HFF-Myc (cell line): ENCODE data around the gene KLHL33.

ENCODE experiments used
- DNase-seq: peaks from one replicate; pipeline ENCODE4 v3.0.0-alpha.2; 2011; ENCODE audit warnings: low read depth; ENCODE audit errors: extremely low read depth
- H3K4me3 ChIP-seq: replicated peaks from 2 replicates; pipeline ENCODE4 v1.5.1; 2011; ENCODE audit warnings: low read depth, mild to moderate bottlenecking, control low read depth, low read length
- TF ChIP-seq, protein P1 (sequence below): IDR thresholded peaks from 2 replicates; pipeline ENCODE4 v1.5.1; 2012; ENCODE audit warnings: mild to moderate bottlenecking, low read depth, low read length, control low read depth; ENCODE audit errors: missing control alignments

Gene KLHL33

GRCh38 chr14:20421267-20421666, 14.7 kb downstream of the KLHL33 start:
- TF ChIP-seq, protein P1, sequence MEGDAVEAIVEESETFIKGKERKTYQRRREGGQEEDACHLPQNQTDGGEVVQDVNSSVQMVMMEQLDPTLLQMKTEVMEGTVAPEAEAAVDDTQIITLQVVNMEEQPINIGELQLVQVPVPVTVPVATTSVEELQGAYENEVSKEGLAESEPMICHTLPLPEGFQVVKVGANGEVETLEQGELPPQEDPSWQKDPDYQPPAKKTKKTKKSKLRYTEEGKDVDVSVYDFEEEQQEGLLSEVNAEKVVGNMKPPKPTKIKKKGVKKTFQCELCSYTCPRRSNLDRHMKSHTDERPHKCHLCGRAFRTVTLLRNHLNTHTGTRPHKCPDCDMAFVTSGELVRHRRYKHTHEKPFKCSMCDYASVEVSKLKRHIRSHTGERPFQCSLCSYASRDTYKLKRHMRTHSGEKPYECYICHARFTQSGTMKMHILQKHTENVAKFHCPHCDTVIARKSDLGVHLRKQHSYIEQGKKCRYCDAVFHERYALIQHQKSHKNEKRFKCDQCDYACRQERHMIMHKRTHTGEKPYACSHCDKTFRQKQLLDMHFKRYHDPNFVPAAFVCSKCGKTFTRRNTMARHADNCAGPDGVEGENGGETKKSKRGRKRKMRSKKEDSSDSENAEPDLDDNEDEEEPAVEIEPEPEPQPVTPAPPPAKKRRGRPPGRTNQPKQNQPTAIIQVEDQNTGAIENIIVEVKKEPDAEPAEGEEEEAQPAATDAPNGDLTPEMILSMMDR: no peak
- no peak for DNase-seq

DNA sequence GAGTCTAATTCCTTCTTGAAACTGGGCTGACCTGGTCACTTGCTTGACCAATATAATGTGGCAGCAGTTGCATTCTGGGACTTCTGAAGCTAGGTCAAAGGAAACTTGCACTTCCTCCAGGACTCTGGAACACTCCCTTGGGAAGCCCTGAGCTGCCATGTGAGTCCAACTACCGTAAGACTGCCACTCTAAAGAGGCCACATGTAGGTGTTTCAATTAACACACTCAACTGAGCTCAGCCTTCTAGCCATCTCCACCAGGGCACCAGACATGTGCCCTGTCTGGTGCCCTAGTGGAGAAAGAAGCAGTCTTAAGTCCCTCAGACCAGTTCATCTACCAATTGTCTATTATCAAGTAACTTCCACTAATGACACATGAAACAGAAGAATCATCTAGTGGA, 16.5 kb downstream of the KLHL33 start:
- DNase-seq: no peak
- H3K4me3 ChIP-seq: no peak overlapping the region
- TF ChIP-seq, protein P1: no peak

More at GRCh38 chr14:20421267-20421666, 14.7 kb downstream of the KLHL33 start:
- H3K4me3 ChIP-seq: no peak overlapping the region

DNA sequence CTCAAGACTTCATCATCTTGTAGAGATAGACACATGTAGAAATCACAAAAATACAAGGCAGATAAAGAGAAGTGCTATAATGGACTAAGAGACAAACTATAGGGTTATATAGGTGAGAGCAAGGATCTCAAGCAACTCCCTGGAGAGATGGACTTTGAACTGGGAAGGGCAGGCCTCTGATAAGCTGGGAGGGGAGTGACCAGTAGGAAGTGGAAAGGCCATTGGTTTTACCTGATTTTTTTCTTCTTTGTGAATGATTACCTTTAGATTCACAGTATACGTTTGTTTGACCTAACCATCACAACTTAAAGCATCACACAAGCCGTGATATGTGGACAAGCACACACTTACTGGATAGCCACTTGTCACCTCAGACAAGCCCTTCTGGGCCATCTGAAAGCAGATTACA, 17.5 kb downstream of the KLHL33 start:
- no peak for DNase-seq
- TF ChIP-seq, protein P1: no peak

GRCh38 chr14:20417250-20418186, 18.4 kb downstream of the KLHL33 start:
- no peak overlapping the region for H3K4me3 ChIP-seq
- TF ChIP-seq, protein P1: no peak
- DNase-seq: no peak

More for the DNA sequence above, 17.5 kb downstream of the KLHL33 start:
- no peak overlapping the region for H3K4me3 ChIP-seq

- no peak for DNase-seq
- TF ChIP-seq, protein P1: no peak
- no peak overlapping the region for H3K4me3 ChIP-seq
Observed at GRCh38 chr14:20416223-20416622, 19.7 kb downstream of the KLHL33 start.

GRCh38 chr14:20415782-20416206, 20.2 kb downstream of the KLHL33 start:
- TF ChIP-seq, protein P1: peak; percentile 58
- peak; percentile 38 for DNase-seq
- no peak overlapping the region for H3K4me3 ChIP-seq
